Bronchial epithelial cell (primary cell): ENCODE data around the gene CFAP126. TPM values are rescaled to one million over a fixed set of nuclear protein-coding genes. Genes with fewer than 3 reads are reported as not detected.
A peak's percentile ranks its signal among the peaks of the same experiment; 100 is the strongest.
"Not testable (repeated sequence)": the region's sequence is repeated elsewhere in the genome, so short reads cannot be mapped to it uniquely, and the experiment has no call there.

Experiments
- DNase-seq: peaks from one replicate; pipeline ENCODE4 v3.0.0-alpha.2; 2010; ENCODE audit warnings: low read depth
- FAIRE-seq: peaks from 2 replicates; lab custom pipeline; 2011; peaks lifted over from hg19 to GRCh38; lab: Jason Lieb, UNC
- H3K27me3 ChIP-seq: 2 replicates; pipeline ENCODE4 v1.5.1; 2011; ENCODE audit warnings: low read length; ENCODE audit not compliant: control insufficient read depth, insufficient read depth
- H3K36me3 ChIP-seq: 2 replicates; pipeline ENCODE4 v1.5.1; 2011; ENCODE audit warnings: low read length; ENCODE audit not compliant: control insufficient read depth, insufficient read depth
- H3K4me3 ChIP-seq: 2 replicates; pipeline ENCODE4 v1.5.1; 2011; ENCODE audit warnings: mild to moderate bottlenecking, low read depth, low read length, control low read depth
- CTCF ChIP-seq: IDR thresholded peaks from 2 replicates; pipeline ENCODE4 v1.5.1; 2011; ENCODE audit warnings: mild to moderate bottlenecking, moderate library complexity, low read length, control low read depth, inconsistent platforms; ENCODE audit not compliant: insufficient read depth, severe bottlenecking
- total RNA-seq: library from RNA; depleted of rRNA; stranded (reverse); fragments of >200 nt; gene quantifications from 2 replicates; pipeline ENCODE4 v1.2.1, GENCODE V29; 2014

CFAP126 gene
- total RNA-seq, 1 donor from 2014 or later, result not detected

- H3K36me3 ChIP-seq, result no peaks in the 10 kb centered on the region
- no peak overlapping the region for H3K4me3 ChIP-seq
- no peaks in the 10 kb centered on the region for H3K27me3 ChIP-seq
- no peak for DNase-seq
- no peak for TF ChIP-seq CTCF
- no peak for FAIRE-seq
These were observed 36.4 kb upstream of the CFAP126 start for GRCh38 chr1:161404051-161404597.

- no peak for TF ChIP-seq CTCF
- FAIRE-seq (no peak), DNase-seq (peak; percentile 55)
- no peaks in the 10 kb centered on the region for H3K27me3 ChIP-seq
- H3K4me3 ChIP-seq, result no peak overlapping the region
- H3K36me3 ChIP-seq, result no peaks in the 10 kb centered on the region
These were observed 34.8 kb upstream of the CFAP126 start for GRCh38 chr1:161402446-161402845.

GRCh38 chr1:161399257-161399998 is 31.8 kb upstream of the CFAP126 start:
- FAIRE-seq, result no peak
- H3K36me3 ChIP-seq, result no peaks in the 10 kb centered on the region
- peak; percentile 82 for DNase-seq
- H3K27me3 ChIP-seq, result no peaks in the 10 kb centered on the region
- peak; percentile 60 for TF ChIP-seq CTCF
- H3K4me3 ChIP-seq, result peak overlapping the region; percentile 86

GRCh38 chr1:161398900-161399256 is 31.2 kb upstream of the CFAP126 start:
- no peaks in the 10 kb centered on the region for H3K36me3 ChIP-seq
- FAIRE-seq (no peak), DNase-seq (no peak)
- H3K27me3 ChIP-seq, result no peaks in the 10 kb centered on the region
- TF ChIP-seq CTCF, result no peak
- H3K4me3 ChIP-seq, result peak overlapping the region; percentile 86

- not testable (repeated sequence) for H3K27me3 ChIP-seq, FAIRE-seq, DNase-seq, H3K4me3 ChIP-seq, H3K36me3 ChIP-seq
These were observed 29.4 kb upstream of the CFAP126 start for GRCh38 chr1:161397038-161397437.

GRCh38 chr1:161393151-161393550 is 25.5 kb upstream of the CFAP126 start:
- TF ChIP-seq CTCF, result no peak
- no peaks in the 10 kb centered on the region for H3K27me3 ChIP-seq
- DNase-seq, result no peak
- H3K36me3 ChIP-seq, result no peaks in the 10 kb centered on the region
- no peak for FAIRE-seq
- H3K4me3 ChIP-seq, result no peak overlapping the region
